NCI-H2029 (cell line): ENCODE data around the gene ANKRD39.

Experiments
- DNase-seq: peaks from one replicate; lab custom pipeline; 2025; lab: John Stamatoyannopoulos, UW

ANKRD39 gene

GRCh38 chr2:96853321-96853720, 4.5 kb downstream of the ANKRD39 start:
- no peak for DNase-seq

GRCh38 chr2:96852667-96853066, 5.1 kb downstream of the ANKRD39 start:
- no peak for DNase-seq

GRCh38 chr2:96848264-96848663, 9.6 kb downstream of the ANKRD39 start:
- no peak for DNase-seq

- DNase-seq, result no peak
Measured at GRCh38 chr2:96847586-96847985, 10.2 kb downstream of the ANKRD39 start.

- DNase-seq, result no peak
Measured at GRCh38 chr2:96846825-96847224, 11.0 kb downstream of the ANKRD39 start.

GRCh38 chr2:96844405-96844808, 13.4 kb downstream of the ANKRD39 start:
- DNase-seq, result no peak

GRCh38 chr2:96843538-96844268, 14.1 kb downstream of the ANKRD39 start, which contains the start of gene ANKRD23:
TSS of gene ANKRD23 (minus strand) at chr2:96844021. CDS start at chr2:96843992, 29 bp downstream.
- DNase-seq, result no peak

GRCh38 chr2:96842600-96842999, 15.2 kb downstream of the ANKRD39 start:
- no peak for DNase-seq

GRCh38 chr2:96841701-96842495, 15.9 kb downstream of the ANKRD39 start:
- no peak for DNase-seq

GRCh38 chr2:96839875-96840850, 17.7 kb downstream of the ANKRD39 start:
- DNase-seq, result no peak

- no peak for DNase-seq
Measured at GRCh38 chr2:96839293-96839874, 18.4 kb downstream of the ANKRD39 start.

- no peak for DNase-seq
Measured at GRCh38 chr2:96838345-96839292, 19.2 kb downstream of the ANKRD39 start.

- no peak for DNase-seq
Measured at GRCh38 chr2:96837575-96837974, 20.2 kb downstream of the ANKRD39 start.

- no peak for DNase-seq
Measured at GRCh38 chr2:96835830-96836229, 22.0 kb downstream of the ANKRD39 start.

- peak; percentile 80 for DNase-seq
Measured at GRCh38 chr2:96832754-96833507, 24.9 kb downstream of the ANKRD39 start.

- DNase-seq, result no peak
Measured at GRCh38 chr2:96832408-96832753, 25.4 kb downstream of the ANKRD39 start.

GRCh38 chr2:96831679-96832078, 26.1 kb downstream of the ANKRD39 start:
- no peak for DNase-seq

GRCh38 chr2:96830044-96830562, 27.7 kb downstream of the ANKRD39 start:
- DNase-seq, result no peak

GRCh38 chr2:96828874-96829273, 28.9 kb downstream of the ANKRD39 start:
- DNase-seq, result no peak

- DNase-seq, result no peak
Measured at GRCh38 chr2:96828436-96828835, 29.4 kb downstream of the ANKRD39 start.
